Stimulated activated naive CD8-positive, alpha-beta T cell treated with anti-CD3 and anti-CD28 coated beads, Interleukin-15, Interleukin-2, amounts not matched to agents 100 ng/mL and 50 ng/mL, for 24 hours (primary cell): ENCODE results near the gene FLNB.
A peak's percentile ranks its signal among the peaks of the same experiment; 100 is the strongest.

ENCODE experiments used
- H3K27ac Mint-ChIP-seq: one replicate; pipeline ENCODE4 v1.8.0; 2021; ENCODE audit warnings: mild to moderate bottlenecking, mixed read lengths
- H3K27me3 Mint-ChIP-seq: one replicate; pipeline ENCODE4 v1.8.0; 2021; ENCODE audit warnings: mixed read lengths
- H3K36me3 Mint-ChIP-seq: one replicate; pipeline ENCODE4 v1.8.0; 2021; ENCODE audit warnings: low read depth, mixed read lengths
- H3K4me1 Mint-ChIP-seq: one replicate; pipeline ENCODE4 v1.8.0; 2021; ENCODE audit warnings: low read depth, mixed read lengths
- H3K4me3 Mint-ChIP-seq: one replicate; pipeline ENCODE4 v1.8.0; 2021; ENCODE audit warnings: mild to moderate bottlenecking, mixed read lengths
- H3K9me3 Mint-ChIP-seq: one replicate; pipeline ENCODE4 v1.8.0; 2021; ENCODE audit warnings: mixed read lengths

FLNB gene

DNA sequence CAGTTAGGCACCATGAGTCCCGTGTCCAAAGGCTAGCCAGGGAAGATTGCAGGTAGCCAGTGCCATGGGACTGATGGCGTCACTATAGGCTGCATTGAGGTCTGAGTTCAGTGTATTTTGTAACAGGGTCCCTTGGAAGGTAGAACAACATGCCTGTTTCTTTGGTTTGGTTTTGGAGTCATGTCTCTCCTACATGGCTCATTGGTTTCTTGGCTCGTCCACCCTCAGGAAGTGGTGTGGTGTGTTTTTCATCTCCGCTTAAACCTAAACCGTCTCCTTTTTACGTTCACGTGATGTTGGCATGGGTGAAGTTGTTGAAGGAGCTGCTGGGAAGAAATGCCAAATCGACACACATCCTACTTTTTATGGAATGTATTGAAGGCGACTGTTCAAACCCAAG lies 71.6 kb downstream of the FLNB start:
- no peak overlapping the region for H3K4me3 Mint-ChIP-seq
- H3K27ac Mint-ChIP-seq = no peak overlapping the region
- H3K9me3 Mint-ChIP-seq = no peaks in the 10 kb centered on the region
- peaks cover 60% of the 10 kb centered on the region for H3K4me1 Mint-ChIP-seq
- H3K27me3 Mint-ChIP-seq = no peaks in the 10 kb centered on the region
- H3K36me3 Mint-ChIP-seq = peaks cover 26% of the 10 kb centered on the region

DNA sequence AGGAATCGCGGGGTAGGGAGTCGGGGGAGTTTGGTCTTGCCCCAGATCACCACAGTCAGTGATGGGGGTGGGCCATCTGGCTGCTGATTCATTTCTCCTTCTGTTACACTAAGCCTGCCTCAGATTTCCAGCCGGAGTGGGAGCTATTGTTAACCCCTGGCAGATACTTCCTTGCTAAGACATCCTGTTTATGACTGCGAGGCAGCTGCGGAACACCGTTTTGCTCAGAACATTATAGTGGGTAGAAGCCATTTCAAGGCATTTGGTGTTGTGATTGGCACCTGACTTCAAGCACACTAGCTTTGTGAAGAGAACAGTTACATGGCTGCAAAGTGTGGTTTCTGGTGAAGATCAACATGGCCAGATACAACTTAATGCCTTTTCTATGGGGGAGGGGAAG lies 73.8 kb downstream of the FLNB start:
- Mint-ChIP-seq H3K27me3 (no peaks in the 10 kb centered on the region), H3K4me3 (peak overlapping the region; percentile 38), H3K36me3 (peaks cover 28% of the 10 kb centered on the region), H3K4me1 (peaks cover 63% of the 10 kb centered on the region), H3K9me3 (no peaks in the 10 kb centered on the region), H3K27ac (peak overlapping the region; percentile 51)

DNA sequence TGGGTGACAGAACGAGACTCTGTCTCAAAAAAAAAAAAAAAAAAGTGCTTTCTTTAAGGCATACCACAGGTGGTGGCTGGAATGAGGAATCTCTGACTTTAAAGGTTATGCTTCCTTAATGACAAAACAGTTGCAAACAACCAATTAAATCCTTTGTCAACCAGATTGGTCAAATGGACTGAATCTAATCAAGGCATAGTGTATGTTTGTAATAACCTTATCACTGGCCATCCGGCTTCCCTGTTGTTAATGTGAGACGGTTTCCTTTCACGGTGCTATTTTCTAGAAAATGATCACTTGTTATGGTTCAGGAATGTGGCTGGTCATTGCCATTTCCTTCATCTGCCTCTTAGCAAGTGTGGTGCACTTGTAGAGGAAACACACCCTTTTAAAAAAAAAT lies 75.9 kb downstream of the FLNB start:
- peaks cover 57% of the 10 kb centered on the region for H3K4me1 Mint-ChIP-seq
- H3K27me3 Mint-ChIP-seq = no peaks in the 10 kb centered on the region
- H3K27ac Mint-ChIP-seq = no peak overlapping the region
- H3K9me3 Mint-ChIP-seq = no peaks in the 10 kb centered on the region
- H3K4me3 Mint-ChIP-seq = no peak overlapping the region
- H3K36me3 Mint-ChIP-seq = peaks cover 21% of the 10 kb centered on the region

- Mint-ChIP-seq H3K27ac (peak overlapping the region; percentile 27), H3K36me3 (peaks cover 15% of the 10 kb centered on the region), H3K4me3 (no peak overlapping the region), H3K27me3 (no peaks in the 10 kb centered on the region), H3K4me1 (peaks cover 57% of the 10 kb centered on the region), H3K9me3 (no peaks in the 10 kb centered on the region)
Measured at GRCh38 chr3:58084788-58085543, 76.7 kb downstream of the FLNB start.

DNA sequence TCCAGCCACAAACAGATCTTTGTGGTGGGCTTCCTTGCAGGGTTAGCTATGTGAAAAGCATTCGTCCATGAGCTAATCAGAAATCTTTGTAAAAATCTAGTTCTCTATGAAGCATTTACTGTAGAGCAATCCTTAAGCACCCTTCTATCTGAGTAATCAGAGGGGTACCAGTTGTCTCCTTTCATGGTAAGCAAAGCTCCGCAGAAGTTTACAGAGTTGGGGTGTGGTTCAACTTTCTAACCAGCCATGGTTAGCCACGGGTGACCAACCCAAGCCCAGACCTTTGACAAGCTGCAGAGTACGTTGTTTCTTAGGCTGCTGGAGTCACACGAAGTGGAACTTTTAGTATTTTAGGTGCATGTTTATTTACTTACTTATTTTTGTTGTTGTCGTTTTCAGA lies 77.4 kb downstream of the FLNB start:
- Mint-ChIP-seq H3K9me3 (no peaks in the 10 kb centered on the region), H3K27me3 (no peaks in the 10 kb centered on the region), H3K36me3 (peaks cover 12% of the 10 kb centered on the region), H3K4me1 (peaks cover 57% of the 10 kb centered on the region), H3K4me3 (no peak overlapping the region), H3K27ac (peak overlapping the region; percentile 27)

DNA sequence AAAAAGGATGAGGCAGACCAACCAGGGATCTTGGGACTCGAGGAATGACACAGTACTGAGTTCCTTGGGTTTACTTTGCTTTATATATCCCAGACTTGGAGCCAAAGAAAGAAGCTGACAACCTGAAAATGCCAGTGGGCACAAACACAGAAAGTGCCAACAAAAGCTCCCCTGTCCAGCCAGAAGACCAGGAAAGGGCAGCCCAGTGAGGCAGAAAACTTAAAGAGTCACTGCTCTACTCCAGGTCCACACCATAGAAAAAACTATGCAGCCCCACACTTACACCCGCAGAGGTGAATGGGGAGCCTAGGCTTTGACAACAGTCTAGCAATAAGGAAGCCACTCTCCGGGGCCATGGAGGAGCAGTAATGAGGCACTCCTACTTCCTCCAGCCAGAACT lies 80.3 kb downstream of the FLNB start:
- H3K27ac Mint-ChIP-seq = no peak overlapping the region
- H3K9me3 Mint-ChIP-seq = no peaks in the 10 kb centered on the region
- peaks cover 9% of the 10 kb centered on the region for H3K36me3 Mint-ChIP-seq
- H3K27me3 Mint-ChIP-seq = no peaks in the 10 kb centered on the region
- H3K4me3 Mint-ChIP-seq = no peak overlapping the region
- peaks cover 33% of the 10 kb centered on the region for H3K4me1 Mint-ChIP-seq

DNA sequence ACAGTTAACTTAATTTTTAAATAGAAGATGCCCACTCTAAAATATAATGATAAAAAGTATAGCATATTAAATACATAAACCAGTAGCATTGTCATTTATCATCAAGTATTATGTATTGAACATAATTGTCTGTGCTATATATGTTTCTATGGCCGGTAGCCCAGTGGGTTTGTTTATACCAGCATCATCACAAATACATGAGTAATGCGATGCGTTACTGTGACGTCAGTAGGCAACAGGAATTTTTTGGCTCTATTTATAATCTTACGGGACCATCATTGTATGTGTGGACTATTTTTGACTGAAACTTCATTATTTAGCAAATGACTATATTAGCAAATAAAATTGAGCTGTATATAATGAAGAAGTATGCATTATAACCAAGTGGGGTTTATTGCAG lies 82.1 kb downstream of the FLNB start:
- Mint-ChIP-seq H3K4me3 (no peak overlapping the region), H3K27me3 (no peaks in the 10 kb centered on the region), H3K9me3 (no peaks in the 10 kb centered on the region)

DNA sequence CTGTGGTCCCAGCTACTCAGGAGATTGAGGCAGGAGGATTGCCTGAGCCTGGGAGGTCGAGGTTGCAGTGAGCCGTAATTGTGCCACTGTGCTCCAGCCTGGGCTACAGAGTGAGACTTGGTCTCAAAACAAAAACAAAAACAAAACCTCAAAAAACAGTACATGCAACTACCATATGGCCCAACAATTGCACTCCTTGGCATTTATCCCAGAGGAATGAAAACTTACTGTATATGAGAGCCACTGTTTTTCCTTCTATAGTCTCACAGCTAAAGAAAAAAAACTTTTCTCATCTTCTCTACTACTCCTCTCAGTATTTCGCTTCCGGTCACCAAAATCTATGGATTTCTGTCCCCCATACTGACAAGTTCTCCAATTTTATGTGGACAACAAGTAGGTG lies 84.3 kb downstream of the FLNB start:
- Mint-ChIP-seq H3K36me3 (peaks cover 10% of the 10 kb centered on the region), H3K4me1 (peaks cover 3% of the 10 kb centered on the region), H3K9me3 (no peaks in the 10 kb centered on the region), H3K27me3 (no peaks in the 10 kb centered on the region), H3K4me3 (no peak overlapping the region), H3K27ac (no peak overlapping the region)

More for the DNA sequence above, 82.1 kb downstream of the FLNB start:
- H3K36me3 Mint-ChIP-seq = peaks cover 5% of the 10 kb centered on the region
- peaks cover 15% of the 10 kb centered on the region for H3K4me1 Mint-ChIP-seq
- no peak overlapping the region for H3K27ac Mint-ChIP-seq

DNA sequence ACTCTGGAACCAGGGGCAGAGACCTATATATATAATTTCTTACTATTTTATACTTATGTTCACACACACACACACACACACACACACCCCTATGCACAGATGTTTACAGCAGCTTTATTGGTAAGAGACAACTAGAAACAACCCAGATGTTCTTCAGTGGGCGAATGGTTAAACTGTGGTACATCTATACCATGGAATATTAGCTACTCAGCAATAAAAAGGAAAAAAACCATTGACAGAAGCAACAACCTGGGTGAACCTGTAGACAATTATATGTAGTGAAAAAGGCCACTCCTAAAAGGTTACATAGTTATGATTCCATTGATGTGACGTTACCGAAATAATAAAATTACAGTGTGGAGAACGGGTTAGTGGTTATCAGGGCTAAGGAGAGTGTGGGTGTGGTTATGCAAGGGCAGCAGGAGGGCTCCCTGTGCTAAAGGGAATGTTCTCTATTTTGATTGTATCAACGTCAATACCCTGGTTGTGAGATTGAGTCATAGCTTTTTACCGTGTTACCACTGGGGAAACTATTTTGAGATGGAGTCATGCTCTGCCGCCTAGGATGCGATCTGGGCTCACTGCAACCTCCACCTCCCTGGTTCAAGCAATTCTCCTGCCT lies 85.5 kb downstream of the FLNB start:
- Mint-ChIP-seq H3K27ac (no peak overlapping the region), H3K27me3 (no peaks in the 10 kb centered on the region)

DNA sequence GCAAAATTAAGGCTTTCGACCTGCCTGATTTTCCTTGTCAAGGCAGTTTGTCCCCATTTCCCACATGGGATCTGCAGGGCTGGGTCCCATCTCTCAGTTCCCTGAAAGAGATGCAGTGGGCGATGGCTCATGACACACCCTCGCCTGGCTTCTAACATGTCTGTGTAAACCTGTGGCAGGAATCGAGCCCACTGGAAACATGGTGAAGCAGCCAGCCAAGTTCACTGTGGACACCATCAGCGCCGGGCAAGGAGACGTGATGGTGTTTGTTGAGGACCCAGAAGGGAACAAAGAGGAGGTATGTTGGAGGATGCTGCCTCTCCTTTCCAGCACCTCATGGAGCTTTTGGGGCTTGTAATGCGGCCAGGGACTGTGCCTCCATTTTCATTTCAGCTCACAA lies 86.4 kb downstream of the FLNB start:
- Mint-ChIP-seq H3K27me3 (no peaks in the 10 kb centered on the region), H3K9me3 (no peaks in the 10 kb centered on the region), H3K36me3 (peaks cover 13% of the 10 kb centered on the region), H3K4me3 (no peak overlapping the region), H3K27ac (no peak overlapping the region), H3K4me1 (peaks cover under 1% of the 10 kb centered on the region)

More for the DNA sequence above, 85.5 kb downstream of the FLNB start:
- peaks cover 13% of the 10 kb centered on the region for H3K36me3 Mint-ChIP-seq
- H3K4me1 Mint-ChIP-seq = peaks cover 3% of the 10 kb centered on the region
- no peaks in the 10 kb centered on the region for H3K9me3 Mint-ChIP-seq
- no peak overlapping the region for H3K4me3 Mint-ChIP-seq

DNA sequence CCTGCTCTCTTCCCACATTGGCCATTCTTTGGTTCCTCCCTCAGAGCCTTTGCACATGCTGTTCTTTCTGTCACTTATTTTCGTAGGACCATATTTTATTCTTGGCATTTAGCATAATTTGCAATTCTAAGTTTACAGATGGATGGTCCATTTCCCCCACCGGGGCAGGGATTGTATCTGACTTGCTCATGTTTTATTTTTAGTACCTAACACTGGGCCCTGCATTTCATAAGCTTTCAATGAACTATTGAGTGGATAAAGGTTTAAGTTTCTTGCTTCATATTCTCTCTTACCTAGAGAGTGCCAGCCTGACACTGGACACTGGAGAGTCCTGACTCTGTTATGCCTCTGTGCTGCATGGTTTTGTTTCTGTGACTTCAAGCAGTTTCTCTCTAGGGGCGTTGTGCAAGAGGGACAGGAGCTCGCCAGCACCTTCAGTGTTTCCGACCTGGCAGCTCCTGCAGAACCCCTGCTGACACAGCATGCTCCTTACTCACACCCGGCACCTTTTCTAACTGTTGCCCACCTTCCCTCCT lies 87.4 kb downstream of the FLNB start:
- Mint-ChIP-seq H3K36me3 (peaks cover 19% of the 10 kb centered on the region), H3K27ac (no peak overlapping the region), H3K4me3 (no peak overlapping the region), H3K27me3 (no peaks in the 10 kb centered on the region), H3K4me1 (peaks cover 11% of the 10 kb centered on the region), H3K9me3 (no peaks in the 10 kb centered on the region)

DNA sequence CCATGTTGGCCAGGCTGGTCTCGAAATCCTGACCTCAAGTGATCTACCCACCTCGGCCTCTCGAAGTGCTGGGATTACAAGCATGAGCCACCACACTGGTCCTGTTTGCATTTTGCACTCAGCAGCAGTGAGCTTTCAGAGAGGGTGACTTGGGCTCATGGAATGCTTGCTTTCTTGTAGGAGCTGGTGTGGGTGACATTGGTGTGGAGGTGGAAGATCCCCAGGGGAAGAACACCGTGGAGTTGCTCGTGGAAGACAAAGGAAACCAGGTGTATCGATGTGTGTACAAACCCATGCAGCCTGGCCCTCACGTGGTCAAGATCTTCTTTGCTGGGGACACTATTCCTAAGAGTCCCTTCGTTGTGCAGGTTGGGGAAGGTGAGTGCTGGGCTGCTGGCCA lies 90.3 kb downstream of the FLNB start:
- H3K9me3 Mint-ChIP-seq = no peaks in the 10 kb centered on the region
- no peak overlapping the region for H3K27ac Mint-ChIP-seq
- H3K27me3 Mint-ChIP-seq = no peaks in the 10 kb centered on the region
- peaks cover 27% of the 10 kb centered on the region for H3K4me1 Mint-ChIP-seq
- H3K4me3 Mint-ChIP-seq = no peak overlapping the region
- peaks cover 31% of the 10 kb centered on the region for H3K36me3 Mint-ChIP-seq

DNA sequence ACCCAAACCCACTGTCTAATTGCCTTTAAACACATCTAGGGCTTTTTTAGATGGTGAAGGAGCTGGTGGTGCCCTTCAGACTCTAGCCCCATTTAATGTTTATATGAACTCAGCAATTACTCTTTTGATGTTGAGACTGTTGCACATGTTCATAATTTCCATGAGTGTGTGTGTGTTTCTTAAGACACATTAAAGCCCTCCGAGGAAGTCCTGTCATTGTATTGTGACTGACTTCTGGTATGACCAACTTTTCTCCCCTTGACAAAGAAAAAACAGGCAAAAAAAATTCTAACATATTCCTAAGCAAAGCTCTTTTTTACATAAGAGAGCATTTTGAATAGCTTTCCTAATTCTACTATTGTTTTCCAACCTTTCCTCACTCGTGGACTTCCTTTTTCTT lies 91.6 kb downstream of the FLNB start:
- peaks cover 36% of the 10 kb centered on the region for H3K36me3 Mint-ChIP-seq
- peaks cover 38% of the 10 kb centered on the region for H3K4me1 Mint-ChIP-seq
- no peak overlapping the region for H3K4me3 Mint-ChIP-seq
- peak overlapping the region; percentile 45 for H3K27ac Mint-ChIP-seq
- H3K9me3 Mint-ChIP-seq = no peaks in the 10 kb centered on the region
- H3K27me3 Mint-ChIP-seq = no peaks in the 10 kb centered on the region

GRCh38 chr3:58101499-58102389 lies 93.5 kb downstream of the FLNB start:
- no peak overlapping the region for H3K4me3 Mint-ChIP-seq
- H3K27ac Mint-ChIP-seq = no peak overlapping the region
- peaks cover 37% of the 10 kb centered on the region for H3K36me3 Mint-ChIP-seq
- peaks cover 38% of the 10 kb centered on the region for H3K4me1 Mint-ChIP-seq
- no peaks in the 10 kb centered on the region for H3K27me3 Mint-ChIP-seq
- no peaks in the 10 kb centered on the region for H3K9me3 Mint-ChIP-seq

DNA sequence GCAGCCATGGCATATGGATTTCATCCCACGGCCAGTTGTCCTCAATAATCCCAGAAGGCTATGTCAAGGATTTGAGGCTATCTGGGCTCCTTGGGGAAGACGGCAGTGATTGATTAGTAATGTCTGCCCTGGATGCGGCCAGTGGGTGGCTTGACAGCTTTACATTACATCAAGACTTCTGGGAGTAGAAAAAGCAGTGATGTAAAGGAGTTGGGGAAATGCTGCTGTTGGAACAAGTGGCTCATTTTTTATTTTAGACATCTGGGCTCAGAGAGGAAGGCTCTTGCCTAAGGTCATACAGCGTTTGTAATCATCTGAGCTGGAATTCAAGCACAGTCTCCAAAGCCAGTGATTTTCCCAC lies 94.1 kb downstream of the FLNB start:
- peaks cover 38% of the 10 kb centered on the region for H3K4me1 Mint-ChIP-seq
- H3K36me3 Mint-ChIP-seq = peaks cover 40% of the 10 kb centered on the region
- no peak overlapping the region for H3K27ac Mint-ChIP-seq
- H3K4me3 Mint-ChIP-seq = no peak overlapping the region
- H3K9me3 Mint-ChIP-seq = no peaks in the 10 kb centered on the region
- H3K27me3 Mint-ChIP-seq = no peaks in the 10 kb centered on the region
